ENCODE measurements around the gene BCL7C. TPM values are rescaled to one million over a fixed set of nuclear protein-coding genes. Genes with fewer than 3 reads are reported as not detected.

BCL7C gene
- polyA plus RNA-seq, 12 donors: 24.7 to 34.9 (median 27.2) TPM; not detected in 1

DNA sequence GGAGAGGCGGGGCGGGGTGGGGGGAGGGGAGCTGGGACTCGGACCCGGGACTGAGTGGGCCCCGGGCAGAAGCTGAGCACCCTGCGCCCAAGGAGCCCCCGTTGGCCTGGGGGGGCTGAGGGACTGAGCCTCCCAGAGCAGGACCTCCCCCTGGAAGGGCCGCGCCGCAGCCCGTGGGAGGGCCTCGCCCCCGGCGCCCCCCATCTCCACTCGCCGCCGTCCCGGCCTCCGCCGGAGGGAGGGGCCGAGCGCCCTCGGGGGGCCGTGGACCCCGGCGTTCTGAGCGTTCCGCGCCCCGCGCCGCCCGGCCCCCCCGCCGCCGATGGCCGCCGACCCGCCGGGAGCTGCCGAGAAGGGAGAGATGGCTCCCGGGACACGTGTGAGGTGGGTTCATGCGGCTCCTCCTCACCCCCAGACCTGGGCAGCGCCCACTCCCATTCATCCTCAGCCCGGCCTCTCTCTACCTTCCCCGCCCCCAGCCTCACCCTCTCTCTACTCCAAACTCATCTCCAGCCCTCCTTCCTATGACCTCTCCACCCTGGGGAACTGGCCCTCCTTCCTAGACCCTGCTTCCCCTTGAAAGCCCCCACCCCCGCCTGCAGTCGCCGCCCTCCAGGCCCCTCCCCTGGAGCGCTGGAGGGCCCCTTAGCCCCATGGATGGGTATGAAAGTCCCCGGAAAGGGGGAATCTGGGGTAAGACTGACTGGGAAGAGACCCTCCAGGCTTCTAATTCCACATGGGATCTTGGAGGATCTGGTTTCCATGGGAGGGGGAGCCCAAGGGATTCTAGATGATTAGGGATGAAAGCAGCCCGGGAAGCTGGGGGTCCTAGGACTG lies 30.4 kb upstream of the BCL7C start:
- no peak for DNase-seq

DNA sequence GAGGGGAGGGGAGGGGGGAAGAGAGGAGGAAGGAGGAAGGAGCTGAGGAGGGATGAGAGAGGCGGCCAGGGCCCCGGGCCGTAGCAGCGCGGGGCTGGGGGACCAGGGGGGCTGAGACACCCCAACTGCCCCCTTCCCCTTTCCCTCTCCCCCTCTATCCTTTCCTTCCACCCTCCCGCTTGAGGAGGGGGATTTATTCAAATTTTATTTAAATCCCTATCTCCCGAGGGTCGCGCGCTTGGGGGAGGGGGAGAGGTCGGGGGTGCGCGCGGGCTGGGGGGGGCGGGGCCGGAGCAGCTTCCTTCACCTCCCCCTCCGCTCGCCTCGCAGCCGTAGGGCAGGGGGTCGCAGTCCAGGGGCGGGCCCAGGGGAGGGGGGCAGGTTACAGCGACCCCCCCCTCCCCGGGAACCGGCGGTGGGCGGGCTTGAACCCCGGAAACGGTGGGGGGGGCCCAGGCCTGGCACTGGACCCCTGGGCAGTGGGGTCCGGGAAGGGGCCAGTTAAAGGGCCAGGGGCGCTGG lies 29.7 kb upstream of the BCL7C start, which contains the start of gene FBXL19:
TSS of gene FBXL19 (plus strand) at position 19 of the 522 bp plus-strand sequence. CDS start 2,183 bp downstream, outside the sequence.
- DNase-seq: no peak

DNA sequence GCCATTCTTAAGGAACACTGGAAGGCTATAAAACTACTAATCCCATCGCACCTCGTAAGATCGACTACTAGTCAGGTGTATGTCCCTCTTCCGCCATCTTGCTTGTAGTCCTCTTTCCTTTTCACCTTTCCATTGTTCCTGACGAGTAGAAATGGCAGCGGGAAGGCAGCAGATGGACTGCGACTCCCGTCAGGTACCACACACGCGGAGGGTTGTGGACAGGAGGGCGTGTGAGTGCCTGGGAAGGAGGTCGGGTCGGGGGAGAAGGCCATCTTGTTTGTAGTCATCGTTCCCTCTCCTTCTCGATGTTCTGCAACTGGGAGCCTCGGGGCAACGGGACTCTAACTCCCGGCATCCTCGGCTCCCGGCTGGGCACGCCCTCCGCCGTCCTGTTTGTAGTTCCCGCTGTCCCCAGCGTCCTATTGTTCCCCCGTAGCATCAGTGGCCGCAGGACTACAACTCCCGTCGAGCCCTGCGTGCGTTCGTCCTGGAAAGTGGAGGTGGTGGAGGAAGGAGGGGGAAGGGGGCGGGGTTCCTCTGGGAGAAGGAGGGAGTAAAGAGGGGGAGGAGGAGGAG lies 29.2 kb upstream of the BCL7C start:
- DNase-seq: peak; percentile 100

DNA sequence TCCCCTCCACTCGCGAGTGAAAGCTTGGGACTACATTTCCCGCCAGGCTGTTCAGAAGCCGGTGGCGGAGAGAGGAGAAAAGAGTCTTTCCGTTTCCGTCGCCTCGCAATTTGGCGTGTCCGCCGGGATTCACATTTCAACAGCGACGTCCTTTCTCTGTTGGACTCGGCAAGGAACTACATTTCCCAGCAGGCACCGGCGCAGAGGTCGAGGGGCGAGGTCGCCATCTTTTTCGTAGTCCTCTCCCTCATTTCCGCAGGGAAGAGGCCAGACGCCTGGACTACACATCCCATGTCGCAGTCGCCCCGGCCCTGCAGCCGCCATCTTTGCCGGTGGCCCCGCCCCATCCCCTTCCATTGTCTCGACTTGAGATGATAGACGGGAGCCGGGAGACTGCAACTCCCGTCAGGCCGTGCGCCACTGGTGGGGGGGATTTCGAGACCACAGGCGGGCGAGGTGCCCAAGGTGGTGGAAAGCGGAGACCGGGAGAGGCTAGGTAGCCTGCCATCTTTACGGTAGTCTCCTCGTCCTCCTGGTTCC lies 28.6 kb upstream of the BCL7C start:
- peak; percentile 100 for DNase-seq

- peak; percentile 95 for DNase-seq
These were observed 28.0 kb upstream of the BCL7C start for GRCh38 chr16:30921748-30922419.

- no peak for DNase-seq
These were observed 27.5 kb upstream of the BCL7C start for GRCh38 chr16:30921459-30921747.

DNA sequence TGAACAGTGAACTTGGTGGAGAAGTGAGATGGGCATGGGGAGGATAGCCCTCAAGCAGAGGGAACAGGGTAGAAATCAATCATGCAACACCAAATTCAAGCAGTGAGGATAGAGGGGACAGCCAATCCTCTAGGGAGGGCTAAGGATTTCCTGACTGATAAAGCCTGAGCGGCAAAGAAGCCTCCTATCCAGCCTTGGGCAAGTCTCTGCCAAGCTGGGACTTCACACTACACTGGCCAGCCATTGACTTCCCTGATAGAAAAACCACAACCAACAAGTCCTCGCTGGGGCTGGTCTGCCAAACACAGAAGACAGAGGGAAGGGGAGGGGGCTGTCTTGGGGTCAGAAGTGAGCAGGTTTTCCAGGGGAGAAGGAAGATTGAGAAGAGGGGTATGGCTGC lies 27.0 kb upstream of the BCL7C start:
- no peak for DNase-seq

GRCh38 chr16:30918614-30919013 lies 24.7 kb upstream of the BCL7C start:
- DNase-seq: no peak

DNA sequence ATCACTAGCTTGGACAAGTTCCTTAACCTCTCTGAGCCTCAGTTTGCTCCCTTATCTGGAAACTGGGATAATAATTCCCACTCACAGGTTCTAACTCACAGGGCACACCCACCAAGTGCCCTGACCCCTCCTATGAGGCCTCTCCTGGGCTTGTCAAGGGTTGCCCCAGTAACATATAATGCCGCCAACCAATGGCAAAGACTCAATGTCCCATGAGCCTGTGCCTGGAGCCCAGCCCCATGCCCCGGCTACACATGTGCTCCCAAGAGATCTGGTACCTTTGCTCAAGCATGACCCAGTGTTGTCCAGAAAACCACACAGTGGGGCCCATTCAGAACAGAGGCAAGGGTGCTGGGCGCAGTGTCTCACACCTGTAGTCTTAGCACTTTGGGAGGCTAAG lies 21.0 kb upstream of the BCL7C start:
- DNase-seq: no peak

GRCh38 chr16:30912794-30913412 lies 19.0 kb upstream of the BCL7C start:
- DNase-seq: no peak

- no peak for DNase-seq
These were observed 16.7 kb upstream of the BCL7C start for GRCh38 chr16:30910427-30911029.

DNA sequence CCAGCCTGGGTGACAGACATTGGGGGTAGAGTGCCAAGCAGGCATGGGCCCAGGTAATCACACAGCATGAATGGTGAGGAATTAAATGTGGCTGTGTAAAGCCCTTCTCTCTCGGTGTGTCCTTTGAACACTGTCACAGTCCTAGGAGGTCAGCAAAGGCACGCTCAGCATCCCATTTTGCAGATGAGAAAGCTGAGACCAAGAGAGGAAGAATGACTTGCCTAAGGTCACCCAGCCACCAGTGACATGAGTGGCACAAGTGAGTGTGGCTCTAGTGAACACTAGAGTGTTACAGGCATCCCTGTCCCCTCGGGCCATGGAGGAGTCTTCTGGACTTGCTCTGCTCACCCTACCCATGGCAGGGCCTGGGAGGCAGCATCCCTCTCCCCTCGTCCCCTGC lies 13.2 kb upstream of the BCL7C start:
- DNase-seq: no peak

GRCh38 chr16:30904114-30904780 lies 10.4 kb upstream of the BCL7C start:
- DNase-seq: no peak

DNA sequence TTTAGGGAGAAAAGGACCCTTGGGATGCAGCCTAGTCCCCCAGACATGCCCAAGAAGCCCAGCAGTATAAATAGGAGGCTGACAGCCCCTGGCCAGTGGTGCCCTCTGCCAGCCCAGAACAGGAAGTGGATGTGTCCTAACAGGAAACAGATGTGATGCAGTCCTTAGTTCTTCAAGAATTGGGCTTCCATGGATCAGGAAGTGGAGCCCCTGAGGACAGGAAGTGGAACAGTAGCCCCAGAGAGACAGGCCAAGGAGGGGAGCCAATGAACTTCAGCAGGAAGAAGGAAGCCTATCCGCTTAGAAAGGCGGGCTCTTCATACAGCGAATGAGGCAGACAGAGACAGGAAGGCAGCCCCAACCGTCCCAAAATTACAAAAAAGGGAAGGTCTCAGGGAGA lies 9.7 kb upstream of the BCL7C start:
- DNase-seq: no peak

GRCh38 chr16:30903002-30903401 lies 9.1 kb upstream of the BCL7C start:
- no peak for DNase-seq

GRCh38 chr16:30902029-30902972 lies 8.4 kb upstream of the BCL7C start:
- no peak for DNase-seq

DNA sequence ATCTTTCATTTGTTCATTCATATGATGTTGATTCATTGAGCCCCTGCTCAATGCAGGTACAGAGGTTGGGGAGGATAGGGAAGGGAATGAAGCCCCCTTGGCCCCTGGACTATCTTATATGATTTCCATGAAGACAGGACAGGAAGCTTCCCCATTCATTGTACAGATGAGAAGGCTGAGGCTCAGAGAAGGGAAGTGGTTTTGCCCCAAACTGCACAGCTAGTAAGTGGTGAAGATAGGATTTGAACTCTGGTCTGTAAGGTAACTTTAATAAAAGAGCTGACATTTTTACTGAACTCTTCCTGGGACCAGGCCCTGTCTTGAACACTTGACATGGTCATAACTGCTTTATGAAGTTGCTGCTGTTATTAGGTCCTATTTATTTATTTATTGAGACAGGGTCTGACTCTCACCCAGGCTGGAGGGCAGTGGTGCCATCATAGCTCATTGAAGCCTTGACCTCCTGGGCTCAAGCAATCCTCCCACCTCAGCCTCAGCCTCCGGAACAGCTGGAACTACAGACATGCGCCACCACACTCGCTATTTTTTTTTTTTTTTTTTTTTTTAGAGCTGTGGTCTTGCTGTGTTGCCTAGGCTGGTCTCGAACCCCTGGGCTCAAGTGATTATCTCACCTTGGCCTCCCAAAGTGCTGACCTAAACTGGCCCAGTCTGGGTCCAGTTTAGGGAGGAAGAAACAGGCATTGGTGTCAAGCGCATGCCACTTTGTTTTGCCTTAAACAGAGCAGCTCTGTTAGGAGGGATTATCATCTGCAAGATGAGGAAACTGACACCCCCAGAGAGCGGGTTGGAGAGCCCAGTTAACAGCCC lies 7.5 kb upstream of the BCL7C start:
- no peak for DNase-seq

DNA sequence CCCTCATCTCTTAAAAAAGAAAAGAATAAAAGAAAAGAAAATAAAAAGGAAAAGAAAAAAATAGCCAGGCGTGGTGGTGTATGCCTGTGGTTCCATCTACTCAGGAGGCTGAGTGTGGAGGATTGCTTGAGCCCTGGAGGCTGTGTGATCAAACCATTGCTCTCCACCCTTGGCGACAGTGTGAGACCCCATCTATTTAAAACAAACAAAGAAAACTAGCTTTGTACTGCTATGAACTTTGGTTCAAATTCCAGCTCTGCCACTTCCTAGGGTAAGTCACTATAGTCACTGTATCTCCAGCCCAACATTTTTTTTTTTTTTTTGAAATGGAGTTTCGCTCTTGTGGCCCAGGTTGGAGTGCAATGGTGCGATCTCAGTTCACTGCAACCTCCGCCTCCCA lies 6.7 kb upstream of the BCL7C start:
- DNase-seq: no peak

- no peak for DNase-seq
These were observed 5.9 kb upstream of the BCL7C start for GRCh38 chr16:30899794-30900193.

Data from muscle of arm (tissue), 12 donors.